Subcutaneous abdominal adipose tissue (tissue), 5 donors: ENCODE measurements around the gene ANKS1A.

Experiments
- H3K27ac ChIP-seq: one replicate; pipeline ENCODE4 v1.7.0; 2013; ENCODE audit warnings: low read depth, mild to moderate bottlenecking, inconsistent platforms, low read length, moderate library complexity
- H3K27me3 ChIP-seq, 5 donors: one replicate each; pipeline ENCODE4 v1.7.0; 2013; ENCODE audit warnings: low read length in 5 of 5, inconsistent platforms in 1 of 5; ENCODE audit not compliant: control insufficient read depth in 5 of 5, insufficient read depth in 4 of 5
- H3K36me3 ChIP-seq, 5 donors: one replicate each; pipeline ENCODE4 v1.7.0; 2013; ENCODE audit warnings: low read length in 5 of 5; ENCODE audit not compliant: control insufficient read depth in 5 of 5, insufficient read depth in 5 of 5
- H3K4me1 ChIP-seq, 5 donors: one replicate each; pipeline ENCODE4 v1.7.0; 2013; ENCODE audit warnings: low read length in 5 of 5, mild to moderate bottlenecking in 3 of 5, moderate library complexity in 1 of 5; ENCODE audit not compliant: control insufficient read depth in 5 of 5, insufficient read depth in 5 of 5
- H3K4me3 ChIP-seq, 5 donors: one replicate each; pipeline ENCODE4 v1.7.0; 2013; ENCODE audit warnings: low read length in 5 of 5, low read depth in 1 of 5
- H3K9ac ChIP-seq, 5 donors: one replicate each; pipeline ENCODE4 v1.7.0; 2013; ENCODE audit warnings: low read length in 5 of 5, mild to moderate bottlenecking in 4 of 5, moderate library complexity in 3 of 5
- H3K9me3 ChIP-seq, 5 donors: one replicate each; pipeline ENCODE4 v1.7.0; 2013; ENCODE audit warnings: low read length in 5 of 5; ENCODE audit not compliant: control insufficient read depth in 5 of 5
- donor health status: healthy.
- donor health status: healthy.
- donor health status: healthy.
- donor health status: healthy.
- donor health status: healthy.

The ANKS1A gene

DNA sequence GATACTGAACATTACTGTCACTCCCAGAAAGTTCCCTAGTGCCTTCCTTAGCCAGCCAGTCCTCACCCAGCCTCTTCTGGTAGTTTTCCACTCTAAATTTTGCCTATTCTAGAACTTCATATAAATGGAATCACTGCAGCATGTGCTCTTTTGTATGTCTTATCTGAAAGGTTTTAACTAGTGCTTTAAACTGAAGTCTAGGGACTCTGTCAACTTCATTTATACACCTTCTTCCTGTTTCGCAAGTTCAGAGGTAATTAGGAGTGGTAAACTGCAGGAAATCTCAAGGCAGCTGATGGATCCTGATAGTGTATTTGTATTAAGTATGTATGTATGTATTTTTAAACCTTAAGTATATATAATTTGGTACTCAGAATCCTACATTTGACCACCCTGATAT, 157.8 kb downstream of the ANKS1A start:
- peaks cover 0 to 6% (median 6%) of the 10 kb centered on the region in 5 donors for H3K36me3 ChIP-seq
- H3K27me3 ChIP-seq, result no peaks in the 10 kb centered on the region
- H3K9me3 ChIP-seq, result no peaks in the 10 kb centered on the region
- H3K4me3 ChIP-seq, result no peak overlapping the region
- peak overlapping the region; percentile 89 for H3K27ac ChIP-seq
- peak overlapping the region in 3 of 5 donors; percentile 17 to 57 (median 53) for H3K9ac ChIP-seq
- H3K4me1 ChIP-seq, result peaks cover 17 to 92% (median 82%) of the 10 kb centered on the region in 5 donors

DNA sequence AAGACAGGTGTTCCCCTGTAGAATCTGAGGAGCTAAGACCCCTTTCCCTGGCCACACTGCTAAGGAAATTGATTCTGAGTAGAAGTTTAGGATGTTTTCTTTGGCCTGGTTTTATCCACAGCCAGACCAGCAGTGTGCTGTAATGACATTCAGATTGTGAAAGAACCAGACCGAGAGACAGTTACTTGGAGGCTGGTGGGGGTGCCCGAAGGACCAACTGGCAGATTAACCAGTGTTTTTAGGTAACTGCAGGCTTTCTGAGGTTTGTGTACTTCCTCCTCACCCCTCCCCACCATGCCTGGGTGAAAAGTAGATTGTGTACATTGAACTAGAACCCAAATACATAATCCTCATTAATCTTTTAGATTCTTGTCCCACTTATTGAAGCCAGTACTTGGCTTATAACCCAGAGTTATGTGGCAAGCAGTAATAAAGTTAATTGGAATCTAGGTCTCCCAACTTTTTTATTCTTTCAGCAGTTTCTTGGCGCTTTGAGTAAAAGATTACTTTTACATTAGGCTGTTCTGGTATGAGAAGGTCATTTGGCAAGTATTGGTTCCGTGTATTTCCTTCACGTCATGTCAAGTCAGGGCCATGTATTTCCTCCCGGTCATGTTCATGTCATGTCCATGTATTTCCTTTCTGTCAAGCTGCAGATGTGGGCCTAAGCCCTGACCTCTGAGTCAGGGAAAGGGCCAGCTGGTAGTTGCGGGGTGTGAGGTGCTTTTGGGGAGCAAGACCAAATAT, 158.4 kb downstream of the ANKS1A start:
- peaks cover 17 to 89% (median 81%) of the 10 kb centered on the region in 5 donors for H3K4me1 ChIP-seq

DNA sequence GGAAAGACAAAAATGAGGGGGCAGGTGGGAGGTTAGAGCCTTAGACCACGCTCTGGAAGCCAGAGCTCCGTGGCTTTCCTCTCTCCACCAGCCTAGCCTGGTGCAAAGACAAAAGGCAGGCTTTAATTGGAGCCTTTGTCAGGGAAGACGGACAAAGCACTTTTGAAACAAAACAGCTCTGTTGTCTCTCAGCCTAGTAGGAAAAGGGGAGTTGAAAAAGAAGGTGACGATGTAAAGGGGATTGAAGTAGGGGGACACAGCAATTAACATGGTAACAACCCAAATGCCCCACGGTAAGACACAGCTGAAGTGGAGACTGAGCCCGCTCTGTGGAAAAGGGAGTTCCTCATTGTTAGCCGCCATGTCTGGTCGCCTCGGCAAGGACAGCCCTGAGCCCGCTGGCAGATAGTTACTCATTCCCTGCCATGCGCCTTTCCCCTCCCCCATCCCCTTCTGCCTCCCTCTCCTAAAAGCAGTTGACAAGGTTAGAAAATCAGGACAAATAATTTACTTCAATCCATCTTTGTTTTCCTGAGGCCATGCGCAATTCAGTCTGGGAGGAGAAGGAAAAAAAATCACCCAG, 159.1 kb downstream of the ANKS1A start:
- H3K4me1 ChIP-seq, result peaks cover 17 to 89% (median 84%) of the 10 kb centered on the region in 5 donors
- peak overlapping the region in 2 of 5 donors; percentile 2 to 6 for H3K4me3 ChIP-seq
- H3K9ac ChIP-seq, result peak overlapping the region; percentile 1 to 62 (median 45)
- peaks cover 0 to 9% (median 3%) of the 10 kb centered on the region in 5 donors for H3K36me3 ChIP-seq
- H3K9me3 ChIP-seq, result no peaks in the 10 kb centered on the region
- peak overlapping the region; percentile 89 for H3K27ac ChIP-seq
- H3K27me3 ChIP-seq, result no peaks in the 10 kb centered on the region

More for the DNA sequence above, 158.4 kb downstream of the ANKS1A start:
- Histone ChIP-seq H3K36me3 (peaks cover 0 to 9% (median 3%) of the 10 kb centered on the region in 5 donors), H3K9me3 (no peaks in the 10 kb centered on the region), H3K27ac (peak overlapping the region; percentile 89), H3K27me3 (no peaks in the 10 kb centered on the region), H3K9ac (peak overlapping the region; percentile 17 to 62 (median 53)), H3K4me3 (peak overlapping the region in 2 of 5 donors; percentile 2 to 13)

DNA sequence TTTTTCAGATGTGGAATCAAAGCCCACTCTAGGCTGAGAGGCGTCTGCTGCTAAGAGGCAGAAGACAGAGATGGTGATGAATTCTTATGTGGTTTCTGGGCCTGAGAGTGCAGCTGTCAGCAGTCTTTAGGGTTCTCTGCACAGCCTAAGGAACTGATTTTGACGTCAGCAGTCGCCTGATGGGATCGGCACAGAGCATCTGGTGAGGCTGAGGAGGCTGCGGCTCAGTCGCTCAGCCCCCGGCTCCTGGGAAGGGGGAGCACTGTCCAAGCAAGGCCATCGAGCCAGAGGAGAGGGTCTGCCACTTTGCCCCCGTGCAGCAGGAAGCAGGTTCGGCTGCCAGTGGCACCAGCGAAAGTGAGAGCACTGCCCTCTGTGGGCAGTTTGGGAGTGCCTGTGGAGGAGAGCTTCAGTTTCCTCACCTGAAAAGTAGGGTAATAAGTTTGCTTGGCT, 159.6 kb downstream of the ANKS1A start:
- peaks cover 0 to 11% (median 6%) of the 10 kb centered on the region in 5 donors for H3K36me3 ChIP-seq
- H3K4me1 ChIP-seq, result peaks cover 19 to 87% (median 83%) of the 10 kb centered on the region in 5 donors
- no peaks in the 10 kb centered on the region for H3K9me3 ChIP-seq
- H3K9ac ChIP-seq, result peak overlapping the region in 2 of 5 donors; percentile 32 to 62
- H3K27me3 ChIP-seq, result no peaks in the 10 kb centered on the region
- H3K27ac ChIP-seq, result peak overlapping the region; percentile 89
- peak overlapping the region in 3 of 5 donors; percentile 6 to 8 (median 6) for H3K4me3 ChIP-seq

DNA sequence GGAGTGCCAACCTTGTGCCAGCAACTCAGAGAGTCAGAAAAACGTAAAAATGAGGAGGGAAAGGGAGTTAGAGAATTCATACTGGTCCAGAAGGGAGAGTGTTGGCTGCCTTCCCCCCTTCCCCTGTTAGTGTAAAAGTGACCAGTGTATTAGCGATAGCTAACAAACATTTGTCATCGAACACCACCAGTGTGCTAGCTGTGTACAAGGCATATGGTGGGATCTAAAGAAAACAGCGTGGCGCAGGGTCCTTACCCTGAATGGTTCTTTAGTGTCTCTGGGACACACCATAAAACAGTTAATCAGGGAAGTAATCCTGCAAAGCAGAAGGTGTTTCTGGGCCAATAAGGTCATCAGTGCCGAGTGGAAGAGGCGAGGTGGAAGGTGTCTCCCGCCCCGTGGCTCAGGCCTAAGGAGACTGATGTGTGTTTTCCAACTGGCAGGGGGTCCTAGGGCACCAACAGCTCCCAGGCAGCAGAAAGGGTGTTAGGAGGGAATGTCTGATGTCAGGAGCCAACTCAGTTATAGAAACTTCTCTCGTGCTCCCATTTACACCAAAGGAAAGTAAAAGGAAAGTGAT, 160.2 kb downstream of the ANKS1A start:
- peaks cover 0 to 16% (median 12%) of the 10 kb centered on the region in 5 donors for H3K36me3 ChIP-seq
- peak overlapping the region in 3 of 5 donors; percentile 6 to 37 (median 30) for H3K4me3 ChIP-seq
- peaks cover 17 to 83% (median 78%) of the 10 kb centered on the region in 5 donors for H3K4me1 ChIP-seq
- H3K27me3 ChIP-seq, result no peaks in the 10 kb centered on the region
- H3K27ac ChIP-seq, result peak overlapping the region; percentile 89
- H3K9ac ChIP-seq, result peak overlapping the region in 2 of 5 donors; percentile 32 to 38
- no peaks in the 10 kb centered on the region for H3K9me3 ChIP-seq

DNA sequence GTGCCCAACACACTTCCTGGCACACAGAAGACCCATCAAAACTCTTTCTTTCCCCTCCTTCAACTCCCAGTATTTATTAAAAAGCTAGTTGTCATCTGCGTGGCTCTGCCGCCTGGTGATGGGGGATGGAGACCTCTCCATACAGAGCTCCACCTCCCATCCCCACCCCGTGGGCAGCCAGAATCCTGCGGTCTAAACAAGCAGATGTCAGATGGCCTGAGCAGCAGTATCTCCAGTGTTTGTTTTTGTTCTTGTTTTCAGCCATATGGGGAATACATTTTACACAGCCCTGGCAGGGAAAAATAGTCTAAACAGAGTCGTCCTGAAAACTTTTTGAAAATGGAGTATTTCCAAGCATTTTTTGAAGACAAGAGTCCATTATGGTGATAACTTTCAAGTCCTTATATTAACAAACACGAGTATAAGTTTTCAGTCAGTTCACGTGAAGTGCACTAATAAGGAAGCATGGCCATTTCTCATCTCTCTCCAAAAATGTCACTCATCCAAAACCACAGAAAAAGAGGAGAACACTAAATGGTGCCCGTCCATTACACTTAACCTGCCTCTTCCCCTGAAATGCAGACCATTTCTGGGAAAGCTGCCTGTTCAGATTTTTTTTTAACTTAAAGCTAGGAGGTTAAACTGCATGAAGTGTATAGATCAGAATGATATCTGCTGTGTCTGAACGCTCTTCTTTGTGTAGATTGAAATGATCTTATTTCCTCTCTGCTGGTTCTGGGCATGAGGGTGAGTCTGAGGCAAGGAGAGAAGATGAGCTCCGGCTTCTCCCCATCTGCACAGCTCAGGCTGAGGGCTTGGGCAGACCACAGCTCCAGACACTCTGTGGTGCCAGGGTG, 161.1 kb downstream of the ANKS1A start:
- H3K4me1 ChIP-seq, result peaks cover 11 to 74% (median 69%) of the 10 kb centered on the region in 5 donors

DNA sequence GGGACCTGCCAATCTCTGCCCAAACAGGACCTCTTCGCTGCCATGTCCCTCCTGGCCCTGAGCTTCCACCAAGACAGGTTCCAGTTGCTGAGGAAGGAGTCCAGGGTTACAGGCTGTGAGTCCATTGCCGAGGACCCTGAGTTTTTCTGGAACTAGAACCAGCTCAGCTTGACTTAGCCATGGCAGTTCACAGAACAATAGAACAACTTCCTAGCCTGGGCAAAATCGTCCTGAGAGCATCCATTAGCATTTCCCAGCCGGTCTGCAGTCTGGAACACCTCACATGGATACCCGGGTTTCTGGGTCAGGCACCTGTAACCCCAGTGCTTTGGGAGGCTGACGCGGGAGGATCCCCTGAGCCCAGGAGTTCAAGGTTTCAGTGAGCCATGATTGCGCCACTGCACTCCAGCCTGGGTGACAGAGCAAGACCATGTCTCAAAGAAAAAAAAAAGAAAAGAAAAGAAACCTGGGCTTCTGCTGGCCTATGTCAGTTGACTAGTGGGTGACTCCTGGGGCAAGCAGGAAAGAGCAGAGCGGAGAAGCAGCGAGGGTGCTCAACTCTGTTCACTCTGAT, 161.8 kb downstream of the ANKS1A start:
- Histone ChIP-seq H3K27ac (peak overlapping the region; percentile 10), H3K4me3 (no peak overlapping the region), H3K4me1 (peaks cover 10 to 67% (median 62%) of the 10 kb centered on the region in 5 donors), H3K9me3 (no peaks in the 10 kb centered on the region), H3K9ac (no peak overlapping the region), H3K27me3 (no peaks in the 10 kb centered on the region), H3K36me3 (peaks cover 0 to 28% (median 24%) of the 10 kb centered on the region in 5 donors)

More for the DNA sequence above, 161.1 kb downstream of the ANKS1A start:
- no peaks in the 10 kb centered on the region for H3K9me3 ChIP-seq
- H3K4me3 ChIP-seq, result peak overlapping the region in 3 of 5 donors; percentile 6 to 37 (median 30)
- H3K27me3 ChIP-seq, result no peaks in the 10 kb centered on the region
- H3K9ac ChIP-seq, result peak overlapping the region in 1 of 5 donors; percentile 9
- peak overlapping the region; percentile 89 for H3K27ac ChIP-seq
- peaks cover 0 to 23% (median 19%) of the 10 kb centered on the region in 5 donors for H3K36me3 ChIP-seq

DNA sequence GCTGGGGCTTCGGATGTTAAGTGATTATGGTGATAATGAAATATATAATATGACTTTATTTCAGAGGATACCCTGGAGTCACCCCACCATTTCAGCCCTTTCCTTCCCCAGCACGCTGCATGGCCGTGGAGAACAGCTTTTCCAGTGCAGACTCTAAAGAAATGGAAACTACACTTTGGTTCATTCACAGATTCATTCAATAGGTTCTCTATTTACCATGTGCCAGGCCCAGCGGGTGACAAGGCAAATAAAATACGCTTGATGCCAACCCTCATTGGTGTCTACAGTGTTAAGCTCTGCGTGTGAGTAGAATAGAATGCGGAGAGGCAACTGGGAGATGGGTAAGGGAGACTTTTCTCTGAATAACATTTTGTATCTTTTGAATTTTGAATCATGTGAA, 162.3 kb downstream of the ANKS1A start:
- Histone ChIP-seq H3K27ac (no peak overlapping the region), H3K4me1 (peaks cover 10 to 63% (median 57%) of the 10 kb centered on the region in 5 donors), H3K9ac (no peak overlapping the region), H3K36me3 (peaks cover 0 to 30% (median 27%) of the 10 kb centered on the region in 5 donors), H3K27me3 (no peaks in the 10 kb centered on the region), H3K9me3 (no peaks in the 10 kb centered on the region), H3K4me3 (no peak overlapping the region)

DNA sequence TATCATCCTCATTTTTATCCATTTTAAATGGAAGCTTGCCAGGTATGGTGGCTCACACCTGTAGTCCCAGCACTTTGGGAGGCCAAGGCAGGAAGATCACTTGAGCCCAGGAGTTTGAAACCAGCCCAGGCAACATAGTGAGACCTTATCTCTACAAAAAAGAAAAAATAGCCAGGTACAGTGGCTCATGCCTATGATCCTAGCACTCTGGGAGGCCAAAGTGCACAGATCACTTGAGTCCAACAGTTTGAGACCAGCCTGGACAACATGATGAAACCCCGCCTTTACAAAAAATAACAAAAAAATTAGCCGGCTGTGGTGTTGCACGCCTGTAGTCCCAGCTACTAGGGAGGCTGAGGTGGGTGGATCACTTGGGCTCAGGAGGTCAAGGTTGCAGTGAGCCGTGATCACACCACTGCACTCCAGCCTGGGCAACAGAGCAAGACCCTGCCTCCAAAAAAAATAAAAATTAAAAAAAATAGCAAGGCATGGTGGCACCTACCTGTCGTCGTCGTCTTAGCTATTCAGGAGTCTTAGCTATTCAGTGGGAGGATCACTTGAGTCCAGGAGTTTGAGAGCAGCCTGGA, 163.0 kb downstream of the ANKS1A start:
- H3K36me3 ChIP-seq, result peaks cover 0 to 35% (median 33%) of the 10 kb centered on the region in 5 donors
- no peaks in the 10 kb centered on the region for H3K9me3 ChIP-seq
- no peaks in the 10 kb centered on the region for H3K27me3 ChIP-seq
- peak overlapping the region in 1 of 5 donors; percentile 25 for H3K9ac ChIP-seq
- no peak overlapping the region for H3K4me3 ChIP-seq
- no peak overlapping the region for H3K27ac ChIP-seq
- H3K4me1 ChIP-seq, result peaks cover 10 to 60% (median 50%) of the 10 kb centered on the region in 5 donors
